Endometrial microvascular endothelial cells (primary cell): ENCODE data around the gene SPTBN2. TPM values are rescaled to one million over a fixed set of nuclear protein-coding genes. Genes with fewer than 3 reads are reported as not detected.
"Not testable (repeated sequence)": the region's sequence is repeated elsewhere in the genome, so short reads cannot be mapped to it uniquely, and the experiment has no call there.

ENCODE experiments used
- in situ Hi-C: cut with HindIII; loops from 2 replicates; pipeline ENCODE4 v1.10.0; 2017; ENCODE audit warnings: low sequenced_read_pairs, low pct_unique_long_range_greater_than_20kb; ENCODE audit errors: inconsistent ontology term
- total RNA-seq: library from RNA; depleted of rRNA; stranded (reverse); fragments of >200 nt; gene quantifications from one replicate; pipeline ENCODE4 v1.2.3, GENCODE V29; 2015; ENCODE audit errors: inconsistent ontology term

SPTBN2 gene
- total RNA-seq, 1 donor from 2014 or later: 59.2 TPM

DNA sequence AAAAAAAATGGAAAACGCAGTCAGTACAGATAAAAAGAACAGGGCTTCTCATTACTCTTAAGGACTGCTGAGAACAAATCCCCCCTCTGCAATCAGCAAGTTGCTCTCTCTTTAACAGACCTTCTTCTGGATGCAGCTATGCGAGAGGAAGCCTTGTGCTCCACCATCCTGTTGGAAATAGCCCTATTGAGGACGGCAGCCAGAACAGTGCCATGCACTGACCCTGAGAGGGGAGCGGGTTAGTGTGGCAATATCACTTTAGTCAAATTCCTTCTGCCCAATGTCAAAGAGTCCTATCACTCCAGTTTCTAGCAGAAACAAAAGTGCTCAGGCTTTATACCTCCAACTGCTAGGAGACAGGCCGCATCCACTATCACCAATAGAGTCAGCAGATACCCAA lies 58.2 kb downstream of the SPTBN2 start:
- in situ Hi-C loops: loop anchor here (10.0 kb wide), 1 partner anchor 46 kb away; no protein-coding TSS in a partner anchor

- in situ Hi-C loops: no loop called here
These were observed 63.6 kb downstream of the SPTBN2 start for GRCh38 chr11:66665369-66665768.

DNA sequence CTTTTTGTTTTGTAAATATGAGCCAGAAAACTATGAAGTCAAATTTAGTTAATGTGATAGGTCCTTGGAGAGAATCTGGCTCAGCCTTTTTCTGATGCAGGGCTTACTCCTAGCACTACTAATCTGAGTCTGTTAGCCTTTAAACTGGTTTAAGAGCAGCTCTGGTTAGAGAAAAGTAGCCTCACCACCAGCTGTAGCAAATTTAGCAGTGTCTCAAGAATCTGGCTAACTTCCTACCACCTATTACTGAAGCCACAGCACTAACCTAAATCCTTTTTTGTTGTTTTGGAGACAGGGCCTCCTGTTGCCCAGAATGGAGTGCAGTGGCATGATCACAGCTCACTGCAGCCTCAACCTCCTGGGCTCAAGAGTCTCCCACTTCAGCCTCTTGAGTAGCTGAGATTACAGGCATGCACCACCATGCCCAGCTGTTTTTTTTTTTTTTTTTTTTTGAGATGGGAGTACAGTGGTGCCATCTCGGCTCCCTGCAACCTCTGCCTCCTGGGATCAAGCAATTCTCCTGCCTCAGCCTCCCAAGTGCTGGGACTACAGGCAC lies 65.2 kb downstream of the SPTBN2 start:
- in situ Hi-C loops: no loop called here

DNA sequence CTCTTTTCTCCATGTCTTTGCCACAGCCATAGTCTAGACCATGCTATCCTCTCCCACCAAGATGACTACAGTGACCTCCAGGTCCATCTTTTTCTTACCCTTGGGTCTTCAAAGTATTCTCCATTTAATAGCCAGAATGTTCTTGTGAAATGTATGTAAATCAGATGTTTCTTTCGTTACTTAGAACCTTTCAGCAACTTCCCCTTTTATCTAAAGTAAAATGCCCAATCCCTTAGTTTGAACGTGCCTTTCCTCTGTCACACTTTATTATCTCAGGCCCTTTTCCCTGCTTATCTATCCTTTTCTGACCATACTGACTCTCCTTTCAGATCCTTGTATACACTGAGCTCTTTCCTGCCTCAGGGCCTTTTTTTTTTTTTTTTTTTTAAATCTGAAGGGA lies 69.3 kb downstream of the SPTBN2 start:
- in situ Hi-C loops: no loop called here

DNA sequence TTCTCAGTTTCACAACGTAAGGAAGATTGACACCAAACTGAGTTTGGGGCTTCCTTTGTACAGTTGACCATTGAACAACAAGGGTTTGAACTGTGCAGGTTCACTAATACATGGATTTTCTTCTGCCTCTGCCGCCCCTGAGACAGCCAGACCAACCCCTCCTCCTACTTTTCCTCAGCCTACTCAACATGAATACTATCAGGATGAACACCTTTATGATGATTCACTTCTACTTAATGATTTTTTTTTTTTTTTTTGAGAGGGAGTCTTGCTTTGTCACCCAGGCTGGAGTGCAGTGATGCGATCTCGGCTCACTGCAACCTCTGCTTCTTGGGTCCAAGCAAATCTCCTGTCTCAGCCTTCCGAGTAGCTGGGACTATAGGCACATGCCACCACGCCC lies 75.9 kb downstream of the SPTBN2 start:
- in situ Hi-C loops: no loop called here

DNA sequence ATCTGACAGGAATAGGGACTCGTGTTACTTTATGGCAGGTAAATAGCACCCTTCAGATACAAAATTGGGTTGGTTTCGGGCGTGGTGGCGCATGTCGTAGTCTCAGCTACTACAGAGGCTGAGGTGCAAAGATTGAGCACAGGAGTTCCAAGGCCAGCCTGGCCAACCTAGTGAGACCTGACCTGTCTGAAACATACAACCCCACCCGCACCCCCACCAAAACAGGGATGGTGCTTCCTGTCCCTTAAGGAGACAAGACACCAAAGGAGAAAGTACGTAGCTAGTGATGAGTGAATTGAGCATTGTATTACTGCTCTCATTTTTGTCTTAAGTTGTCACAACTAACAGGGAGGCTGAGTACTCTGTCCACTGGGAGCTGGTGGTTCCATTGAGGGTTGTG lies 76.4 kb downstream of the SPTBN2 start:
- in situ Hi-C loops: no loop called here

GRCh38 chr11:66651016-66651415 lies 78.0 kb downstream of the SPTBN2 start:
- in situ Hi-C loops: no loop called here

DNA sequence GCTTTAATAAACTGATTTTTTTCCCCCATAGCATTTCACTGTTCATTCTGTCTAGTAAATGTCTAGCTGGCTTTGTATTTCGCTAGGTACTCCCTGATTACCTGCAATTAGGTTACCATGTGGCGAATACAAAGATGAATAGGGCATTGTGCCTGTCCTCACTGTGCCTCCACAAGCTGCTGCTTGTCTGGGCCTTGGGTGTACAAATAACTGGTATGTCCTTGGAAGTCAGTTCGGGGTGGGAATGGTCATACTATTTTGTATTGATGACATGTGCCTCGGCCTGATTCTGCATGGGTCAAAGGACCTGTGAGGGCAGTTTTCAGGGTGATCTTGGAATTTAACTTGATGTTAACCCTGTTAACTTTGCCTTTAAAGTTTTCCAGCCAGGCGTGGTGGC lies 79.1 kb downstream of the SPTBN2 start:
- in situ Hi-C loops: no loop called here

- in situ Hi-C loops: no loop called here
These were observed 82.2 kb downstream of the SPTBN2 start for GRCh38 chr11:66646828-66647227.

GRCh38 chr11:66643745-66644437 lies 85.1 kb downstream of the SPTBN2 start:
- in situ Hi-C loops: no loop called here

DNA sequence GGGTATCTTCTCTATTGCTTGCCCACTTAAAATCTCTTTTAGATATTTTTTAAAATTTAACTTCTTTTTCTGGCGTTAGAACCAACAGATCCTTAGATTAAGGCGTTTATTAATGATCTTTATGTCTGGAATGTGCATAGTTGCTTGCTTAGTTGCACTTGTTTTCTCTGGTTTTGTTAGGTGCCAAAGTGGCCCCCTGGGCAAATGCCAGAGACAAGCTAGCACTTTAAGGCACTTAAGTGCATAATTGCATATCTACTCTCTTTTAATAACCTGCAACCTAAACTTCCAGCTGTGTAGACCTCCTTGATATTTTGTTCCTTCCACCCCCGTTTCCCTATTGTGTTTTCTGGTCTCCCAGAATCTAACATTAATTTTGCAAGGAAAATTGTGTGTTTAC lies 87.2 kb downstream of the SPTBN2 start:
- in situ Hi-C loops: no loop called here

DNA sequence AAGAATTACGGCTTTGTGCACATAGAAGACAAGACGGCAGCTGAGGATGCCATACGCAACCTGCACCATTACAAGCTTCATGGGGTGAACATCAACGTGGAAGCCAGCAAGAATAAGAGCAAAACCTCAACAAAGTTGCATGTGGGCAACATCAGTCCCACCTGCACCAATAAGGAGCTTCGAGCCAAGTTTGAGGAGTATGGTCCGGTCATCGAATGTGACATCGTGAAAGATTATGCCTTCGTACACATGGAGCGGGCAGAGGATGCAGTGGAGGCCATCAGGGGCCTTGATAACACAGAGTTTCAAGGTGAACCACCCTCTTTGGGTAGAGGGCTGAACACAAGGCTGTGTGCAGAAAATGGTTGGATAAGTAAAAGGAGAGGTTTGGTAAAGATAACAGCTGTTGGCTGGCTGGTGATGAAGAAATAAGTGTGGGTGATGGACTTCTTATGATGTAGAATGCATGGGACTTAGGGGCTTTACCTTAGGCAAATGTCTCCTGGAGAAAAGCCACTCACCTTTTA lies 89.1 kb downstream of the SPTBN2 start:
- in situ Hi-C loops: not testable (repeated sequence)

DNA sequence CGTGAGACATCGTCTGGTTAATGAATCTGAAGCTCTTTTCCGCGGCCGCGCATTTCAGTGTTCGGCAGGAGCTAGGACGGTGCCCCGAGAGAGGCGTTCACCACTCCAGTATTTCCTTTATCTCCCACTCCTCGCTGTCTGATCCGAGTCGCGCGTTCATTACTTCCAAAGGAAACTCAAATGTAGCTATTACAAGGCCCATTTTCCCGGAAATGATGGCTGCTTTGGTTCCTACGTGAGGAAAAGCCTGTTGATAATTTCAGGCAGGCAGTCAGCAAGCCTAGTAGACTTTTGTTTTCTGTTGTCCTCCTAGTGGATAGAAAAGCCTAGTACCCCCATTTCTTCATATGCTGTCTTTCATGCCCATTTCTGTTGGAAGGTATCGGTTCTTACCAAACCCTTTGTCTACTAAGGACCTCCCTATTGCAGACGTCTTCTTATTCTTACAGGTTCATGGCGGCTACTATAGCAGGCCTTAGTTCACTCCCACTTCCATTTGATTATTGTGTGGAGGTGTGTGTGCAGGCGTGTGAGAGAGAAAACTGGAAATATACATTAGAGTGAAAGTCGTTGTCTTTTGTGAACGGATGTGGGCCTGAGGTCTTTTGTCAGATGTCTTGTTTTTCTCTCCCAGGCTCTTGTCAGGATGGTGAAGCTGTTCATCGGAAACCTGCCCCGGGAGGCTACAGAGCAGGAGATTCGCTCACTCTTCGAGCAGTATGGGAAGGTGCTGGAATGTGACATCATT lies 89.8 kb downstream of the SPTBN2 start:
- in situ Hi-C loops: no loop called here

GRCh38 chr11:66638177-66639065 lies 90.6 kb downstream of the SPTBN2 start, which contains the start of gene RBM4:
Gene RBM4, plus strand, starts transcription at chr11:66638703. Its CDS starts 1,009 bp downstream, at chr11:66639712.
- in situ Hi-C loops: no loop called here

DNA sequence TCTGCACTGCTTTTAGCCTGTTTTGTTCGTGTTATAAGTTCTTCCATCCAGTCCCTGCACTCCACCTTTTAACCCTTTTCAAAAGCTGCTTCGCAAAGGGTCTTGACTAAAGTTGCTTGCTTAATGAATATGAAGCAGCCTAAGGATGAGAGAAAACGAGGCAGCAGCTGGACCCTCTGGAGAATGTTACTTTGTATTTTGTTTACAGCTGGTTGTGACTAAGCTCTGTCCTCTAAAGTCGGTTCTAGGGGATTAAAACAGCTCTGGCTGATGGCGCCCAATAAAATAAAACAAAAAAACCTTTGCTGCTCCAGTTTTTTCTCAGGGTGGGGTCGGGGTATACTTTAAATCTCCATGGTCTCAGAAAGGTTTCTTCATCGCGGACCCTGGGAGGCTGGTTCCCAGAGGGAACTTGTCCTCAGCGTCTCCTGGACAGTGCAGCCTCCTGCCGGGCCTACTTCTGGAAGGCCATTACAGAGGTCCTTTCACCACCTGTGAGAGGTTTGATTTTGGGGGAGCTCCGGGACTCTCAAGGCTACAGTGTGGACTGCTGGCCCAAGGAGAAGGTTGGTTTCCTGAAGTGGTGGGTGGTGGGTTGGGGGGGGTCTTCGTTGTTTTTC lies 91.3 kb downstream of the SPTBN2 start:
- in situ Hi-C loops: no loop called here

DNA sequence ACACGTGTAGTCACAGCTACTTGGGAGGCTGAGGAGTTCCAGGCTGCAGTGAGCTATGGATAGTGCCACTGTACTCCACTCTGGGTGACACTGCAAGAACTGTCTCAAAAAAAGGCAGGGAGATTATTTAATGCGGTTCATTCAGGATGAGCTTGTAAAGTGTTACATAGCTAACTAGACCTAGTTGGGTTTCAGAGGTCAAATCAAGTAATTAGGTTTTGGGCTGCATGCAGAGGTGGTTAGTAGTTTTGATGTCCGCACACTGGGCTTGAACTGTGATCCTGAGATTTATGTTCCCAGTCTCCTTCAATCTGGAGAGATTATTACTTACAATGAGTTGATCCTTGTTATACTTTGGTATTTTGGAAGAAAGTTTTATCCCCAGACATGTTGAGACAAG lies 92.6 kb downstream of the SPTBN2 start:
- in situ Hi-C loops: no loop called here
